Measurements from ENCODE around the gene SSH2. TPM values are rescaled to one million over a fixed set of nuclear protein-coding genes. Genes with fewer than 3 reads are reported as not detected.
"Not testable (repeated sequence)": the region's sequence is repeated elsewhere in the genome, so short reads cannot be mapped to it uniquely, and the experiment has no call there.

Gene SSH2, protein sequence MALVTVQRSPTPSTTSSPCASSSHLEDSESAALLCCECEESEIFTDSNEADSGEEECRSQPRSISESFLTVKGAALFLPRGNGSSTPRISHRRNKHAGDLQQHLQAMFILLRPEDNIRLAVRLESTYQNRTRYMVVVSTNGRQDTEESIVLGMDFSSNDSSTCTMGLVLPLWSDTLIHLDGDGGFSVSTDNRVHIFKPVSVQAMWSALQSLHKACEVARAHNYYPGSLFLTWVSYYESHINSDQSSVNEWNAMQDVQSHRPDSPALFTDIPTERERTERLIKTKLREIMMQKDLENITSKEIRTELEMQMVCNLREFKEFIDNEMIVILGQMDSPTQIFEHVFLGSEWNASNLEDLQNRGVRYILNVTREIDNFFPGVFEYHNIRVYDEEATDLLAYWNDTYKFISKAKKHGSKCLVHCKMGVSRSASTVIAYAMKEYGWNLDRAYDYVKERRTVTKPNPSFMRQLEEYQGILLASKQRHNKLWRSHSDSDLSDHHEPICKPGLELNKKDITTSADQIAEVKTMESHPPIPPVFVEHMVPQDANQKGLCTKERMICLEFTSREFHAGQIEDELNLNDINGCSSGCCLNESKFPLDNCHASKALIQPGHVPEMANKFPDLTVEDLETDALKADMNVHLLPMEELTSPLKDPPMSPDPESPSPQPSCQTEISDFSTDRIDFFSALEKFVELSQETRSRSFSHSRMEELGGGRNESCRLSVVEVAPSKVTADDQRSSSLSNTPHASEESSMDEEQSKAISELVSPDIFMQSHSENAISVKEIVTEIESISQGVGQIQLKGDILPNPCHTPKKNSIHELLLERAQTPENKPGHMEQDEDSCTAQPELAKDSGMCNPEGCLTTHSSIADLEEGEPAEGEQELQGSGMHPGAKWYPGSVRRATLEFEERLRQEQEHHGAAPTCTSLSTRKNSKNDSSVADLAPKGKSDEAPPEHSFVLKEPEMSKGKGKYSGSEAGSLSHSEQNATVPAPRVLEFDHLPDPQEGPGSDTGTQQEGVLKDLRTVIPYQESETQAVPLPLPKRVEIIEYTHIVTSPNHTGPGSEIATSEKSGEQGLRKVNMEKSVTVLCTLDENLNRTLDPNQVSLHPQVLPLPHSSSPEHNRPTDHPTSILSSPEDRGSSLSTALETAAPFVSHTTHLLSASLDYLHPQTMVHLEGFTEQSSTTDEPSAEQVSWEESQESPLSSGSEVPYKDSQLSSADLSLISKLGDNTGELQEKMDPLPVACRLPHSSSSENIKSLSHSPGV (N-terminal part only)
- total RNA-seq: 10 to 100 TPM; 74.5 to 77.0 TPM

DNA sequence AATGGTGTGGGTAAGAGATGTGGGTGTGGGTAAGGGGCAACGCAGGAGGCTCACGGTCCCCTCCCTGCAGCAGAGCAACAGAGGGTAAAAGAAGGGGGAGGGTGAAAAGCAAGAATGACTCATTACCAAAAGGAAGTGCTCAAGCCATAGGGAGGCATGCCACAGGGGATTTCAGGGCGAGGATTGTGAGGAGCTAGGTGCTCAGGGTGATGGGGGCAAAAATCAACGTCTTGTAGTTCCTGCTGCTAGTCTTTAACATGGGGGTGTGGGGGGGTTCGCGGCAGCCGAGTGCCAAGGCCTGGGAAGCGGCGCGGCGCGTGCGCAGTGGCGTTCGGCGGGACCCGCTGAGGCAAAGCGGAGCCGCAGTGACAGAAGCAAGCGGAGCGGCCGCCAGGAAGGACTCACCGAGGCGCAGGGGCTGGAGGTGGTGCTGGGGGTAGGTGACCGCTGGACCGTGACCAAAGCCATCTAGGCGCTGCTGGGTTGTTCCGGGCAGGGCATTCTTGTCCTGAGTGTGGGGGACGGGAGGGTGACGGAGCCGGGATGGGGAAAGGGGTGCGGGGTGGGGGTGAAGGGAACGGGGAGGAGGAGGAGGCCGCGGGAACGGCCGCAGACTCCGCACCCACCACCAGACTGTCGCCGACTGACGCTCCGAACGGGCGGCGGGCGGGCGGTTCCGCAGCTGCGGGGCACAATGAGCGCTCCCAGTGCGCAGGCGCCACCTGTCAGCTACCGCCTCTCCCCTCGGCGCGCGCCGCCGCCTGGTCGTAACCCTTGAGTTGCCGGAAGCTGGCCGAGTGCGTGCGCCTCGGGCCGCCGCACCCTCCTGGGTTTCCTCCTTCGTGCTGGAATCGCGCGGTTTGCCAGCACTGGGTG is at the start of gene SSH2:
Gene SSH2, minus strand, starts transcription at position 696 of the 876 bp plus-strand sequence. Its CDS starts 228 bp downstream, at position 468.
- DNase-seq (peak; percentile 90), ATAC-seq (ENCODE audit: low read depth) (peak; percentile 74)
- H3K9me3 Mint-ChIP-seq: no peaks in the 10 kb centered on the region
- no peaks in the 10 kb centered on the region for H3K27me3 Mint-ChIP-seq
- POLR2A ChIA-PET: interaction anchor here (0.6 to 3.3 kb wide), 11 partner anchors 38 to 314 kb away, joined by 3 to 42 read pairs (median 4); partner anchors contain the start of gene CORO6
- no peak within 1 kb of the TSS for H3K27ac Mint-ChIP-seq
- H3K4me3 Mint-ChIP-seq: no peak within 1 kb of the TSS
- peaks cover 13% of the 10 kb centered on the region for H3K36me3 Mint-ChIP-seq
- H3K4me1 Mint-ChIP-seq: peaks cover 13% of the 10 kb centered on the region

DNA sequence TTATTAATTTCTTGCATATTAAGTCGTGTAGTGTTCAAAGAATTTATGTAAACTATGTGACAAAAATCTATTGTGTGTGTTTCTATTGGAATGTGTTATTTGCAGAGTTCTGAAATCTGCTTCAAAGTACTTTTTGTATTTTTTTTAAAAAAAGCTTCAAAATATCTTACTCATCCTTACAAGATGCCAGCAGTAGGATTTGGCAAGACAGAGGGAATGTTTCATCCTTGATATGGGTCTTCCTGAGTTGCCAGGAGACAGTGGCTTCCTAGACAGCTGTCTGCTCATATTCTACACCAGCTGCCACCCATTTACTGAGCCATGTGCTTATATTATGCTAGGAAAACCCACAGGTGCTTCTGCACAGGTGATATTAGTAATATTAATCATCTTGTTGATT is 47.8 kb upstream of the SSH2 start:
- DNase-seq (no peak), ATAC-seq (ENCODE audit: low read depth) (no peak)
- POLR2A ChIA-PET: no interaction called here
- H3K27ac Mint-ChIP-seq: no peak overlapping the region
- H3K27me3 Mint-ChIP-seq: peaks cover 14% of the 10 kb centered on the region
- H3K9me3 Mint-ChIP-seq: no peaks in the 10 kb centered on the region
- no peaks in the 10 kb centered on the region for H3K4me1 Mint-ChIP-seq
- no peak overlapping the region for H3K4me3 Mint-ChIP-seq
- no peaks in the 10 kb centered on the region for H3K36me3 Mint-ChIP-seq

DNA sequence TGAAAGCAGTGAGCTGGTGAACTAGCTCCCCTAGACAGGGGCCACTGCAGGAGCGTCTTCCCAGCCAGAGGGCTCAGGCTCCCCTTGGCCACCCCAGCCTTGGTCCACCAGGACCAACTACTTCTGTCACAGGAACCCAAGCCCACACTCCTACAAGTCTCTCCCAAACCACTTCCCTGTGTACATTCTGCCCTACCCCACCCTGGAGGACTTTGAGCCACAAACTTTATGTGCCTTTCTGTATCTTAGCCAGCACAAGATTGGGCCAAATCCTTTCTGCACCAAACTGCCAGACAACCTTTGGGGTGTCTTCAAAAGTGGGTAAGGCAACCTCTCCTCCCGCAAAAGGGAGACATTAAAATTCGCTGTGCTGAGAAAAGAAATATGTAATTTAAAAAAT is 43.0 kb upstream of the SSH2 start:
- no peak overlapping the region for H3K4me3 Mint-ChIP-seq
- no peaks in the 10 kb centered on the region for H3K9me3 Mint-ChIP-seq
- ATAC-seq (ENCODE audit: low read depth): no peak
- H3K27ac Mint-ChIP-seq: no peak overlapping the region
- POLR2A ChIA-PET: no interaction called here
- H3K27me3 Mint-ChIP-seq: peaks cover 24% of the 10 kb centered on the region
- no peaks in the 10 kb centered on the region for H3K4me1 Mint-ChIP-seq
- no peaks in the 10 kb centered on the region for H3K36me3 Mint-ChIP-seq
- DNase-seq: no peak

DNA sequence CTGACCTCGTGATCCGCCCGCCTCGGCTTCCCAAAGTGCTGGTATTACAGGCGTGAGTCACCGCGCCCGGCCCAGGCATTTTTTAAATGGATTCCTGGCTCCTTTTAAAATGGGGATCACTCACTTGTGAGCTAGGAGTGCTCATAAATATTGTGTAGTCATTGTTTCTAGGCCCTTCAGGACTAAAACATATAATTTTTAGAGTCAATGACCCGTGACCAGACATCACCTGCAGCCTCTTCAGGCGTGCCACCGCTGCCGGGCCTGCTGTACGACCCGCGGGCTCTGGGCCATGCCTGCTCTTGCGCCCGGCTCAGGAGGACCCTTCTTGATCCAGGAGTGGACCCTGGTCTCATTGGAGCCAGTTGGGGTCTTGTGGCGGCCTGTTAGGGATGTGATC is 42.2 kb upstream of the SSH2 start:
- ATAC-seq (ENCODE audit: low read depth) (no peak), DNase-seq (no peak)
- Mint-ChIP-seq H3K36me3 (no peaks in the 10 kb centered on the region), H3K4me1 (no peaks in the 10 kb centered on the region), H3K27ac (no peak overlapping the region), H3K4me3 (no peak overlapping the region), H3K9me3 (no peaks in the 10 kb centered on the region), H3K27me3 (peaks cover 20% of the 10 kb centered on the region)
- POLR2A ChIA-PET: interaction anchor here (0.7 kb wide), 1 partner anchor 138 kb away, joined by 3 read pairs; no protein-coding TSS in a partner anchor

DNA sequence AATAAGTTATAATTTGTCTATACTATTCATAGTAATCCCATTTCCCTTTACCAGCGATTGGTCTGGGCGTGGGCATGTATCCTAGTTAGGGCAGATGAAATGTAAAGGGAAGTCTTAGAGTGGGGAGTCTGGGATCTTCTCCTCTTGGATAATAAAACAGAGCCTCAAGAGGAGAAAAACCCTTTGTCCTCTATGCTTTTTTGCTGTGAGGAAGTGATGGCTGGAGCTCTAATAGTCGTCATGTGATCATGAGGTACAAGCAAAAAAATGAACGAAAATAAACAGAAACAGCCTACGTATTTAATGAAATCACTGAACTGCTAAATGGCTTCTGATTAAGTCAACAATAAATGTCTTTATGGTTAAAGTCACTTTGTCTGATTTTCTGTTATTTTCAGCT is 38.2 kb upstream of the SSH2 start:
- no peak overlapping the region for H3K4me3 Mint-ChIP-seq
- no peaks in the 10 kb centered on the region for H3K4me1 Mint-ChIP-seq
- H3K36me3 Mint-ChIP-seq: no peaks in the 10 kb centered on the region
- no peak overlapping the region for H3K27ac Mint-ChIP-seq
- H3K9me3 Mint-ChIP-seq: peaks cover 3% of the 10 kb centered on the region
- peaks cover 16% of the 10 kb centered on the region for H3K27me3 Mint-ChIP-seq
- DNase-seq: no peak
- POLR2A ChIA-PET: no interaction called here
- no peak for ATAC-seq (ENCODE audit: low read depth)

DNA sequence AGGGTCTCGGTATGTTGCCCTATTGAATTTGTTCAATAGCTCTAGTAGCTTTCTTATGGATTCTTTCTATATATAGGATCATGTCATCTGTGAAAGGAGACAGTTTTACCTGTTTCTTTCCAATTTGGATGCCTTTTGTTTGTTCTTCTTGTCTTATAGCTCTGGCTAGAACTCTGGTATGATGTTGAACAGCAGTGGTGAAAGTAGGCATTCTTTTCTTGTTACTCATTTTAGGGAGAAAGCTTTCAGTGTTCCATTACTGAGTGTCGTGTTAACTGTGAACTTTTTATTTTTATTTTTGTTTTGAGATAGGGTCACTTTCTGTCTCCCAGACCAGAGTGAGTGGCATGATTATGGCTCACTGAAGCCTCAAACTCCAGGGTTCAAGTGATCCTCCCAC is 32.6 kb upstream of the SSH2 start:
- no peak overlapping the region for H3K27ac Mint-ChIP-seq
- no peak for ATAC-seq (ENCODE audit: low read depth)
- no peak overlapping the region for H3K4me3 Mint-ChIP-seq
- H3K36me3 Mint-ChIP-seq: no peaks in the 10 kb centered on the region
- peaks cover 10% of the 10 kb centered on the region for H3K27me3 Mint-ChIP-seq
- no peaks in the 10 kb centered on the region for H3K4me1 Mint-ChIP-seq
- POLR2A ChIA-PET: no interaction called here
- H3K9me3 Mint-ChIP-seq: peaks cover 3% of the 10 kb centered on the region
- no peak for DNase-seq

DNA sequence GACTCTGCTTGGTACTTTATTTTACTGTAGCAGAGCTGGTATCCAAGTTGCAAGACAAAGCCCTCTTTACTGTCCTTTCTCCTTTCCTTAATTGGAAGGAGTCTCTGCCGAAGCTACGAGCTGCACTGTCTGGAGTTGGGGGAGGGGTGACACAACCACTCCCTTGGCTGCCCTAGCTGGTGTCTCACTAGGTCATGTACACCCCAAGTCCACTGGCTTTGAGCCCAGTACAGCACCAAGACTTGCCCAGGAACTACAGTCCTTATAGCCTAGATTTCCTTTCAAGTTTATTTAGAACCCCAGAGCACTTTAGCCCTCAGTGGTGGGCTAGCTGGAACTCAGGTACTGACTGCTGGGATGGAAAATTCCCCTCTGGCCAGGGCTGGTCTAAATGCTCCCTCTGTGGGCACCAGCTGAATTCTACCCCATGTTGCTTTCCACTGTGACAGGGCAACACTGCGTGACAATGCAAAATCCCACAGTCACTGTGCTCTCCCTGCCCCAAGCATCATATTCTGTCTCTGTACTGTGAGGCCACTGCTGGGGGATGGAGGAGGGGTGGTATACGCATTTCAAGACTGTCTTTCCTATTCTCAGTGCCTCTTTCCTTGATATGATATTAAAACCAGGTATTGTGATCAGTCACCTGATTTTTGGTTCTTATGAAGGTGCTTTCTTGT is 29.8 kb upstream of the SSH2 start:
- H3K27ac Mint-ChIP-seq: no peak overlapping the region
- no peaks in the 10 kb centered on the region for H3K36me3 Mint-ChIP-seq
- peaks cover 8% of the 10 kb centered on the region for H3K27me3 Mint-ChIP-seq
- POLR2A ChIA-PET: no interaction called here
- no peak for ATAC-seq (ENCODE audit: low read depth)
- peaks cover 6% of the 10 kb centered on the region for H3K9me3 Mint-ChIP-seq
- no peak for DNase-seq
- H3K4me1 Mint-ChIP-seq: no peaks in the 10 kb centered on the region
- no peak overlapping the region for H3K4me3 Mint-ChIP-seq

DNA sequence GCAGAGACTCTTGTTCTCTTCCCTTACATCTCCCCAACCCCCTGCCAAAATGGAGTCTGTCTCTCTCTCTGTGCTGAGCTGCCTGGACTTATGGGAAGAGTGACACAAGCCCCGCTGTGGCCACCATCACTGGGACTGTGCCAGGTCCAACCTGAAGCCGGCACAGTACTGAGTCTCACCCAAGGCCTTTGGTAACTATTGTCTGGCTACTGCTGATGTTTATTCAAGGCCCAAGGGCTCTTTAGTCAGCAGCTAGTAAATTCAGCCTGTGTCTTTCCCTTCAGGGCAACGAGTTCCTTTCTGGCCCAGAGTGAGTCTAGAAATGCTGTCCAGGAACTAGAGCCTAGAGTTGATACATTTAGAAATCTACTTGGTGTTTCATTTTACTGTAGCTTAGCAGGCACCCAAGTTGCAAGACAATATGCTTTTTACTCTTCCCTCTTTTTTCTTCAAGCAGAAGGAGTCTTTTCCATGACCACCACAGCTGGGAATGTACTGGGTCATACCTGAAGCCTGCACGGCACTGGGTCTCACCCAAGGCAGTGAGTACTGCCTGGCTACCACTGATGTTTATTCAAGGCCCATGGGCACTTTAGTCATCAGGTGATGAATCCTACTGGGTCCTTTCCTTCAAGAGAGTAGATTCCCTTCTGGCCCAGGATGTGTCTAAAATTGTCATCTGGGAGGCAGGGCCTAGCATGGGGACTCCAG is 29.1 kb upstream of the SSH2 start:
- Mint-ChIP-seq H3K27ac (no peak overlapping the region), H3K4me3 (no peak overlapping the region), H3K9me3 (peaks cover 7% of the 10 kb centered on the region), H3K4me1 (no peaks in the 10 kb centered on the region), H3K36me3 (no peaks in the 10 kb centered on the region), H3K27me3 (peaks cover 6% of the 10 kb centered on the region)
- POLR2A ChIA-PET: no interaction called here
- ATAC-seq (ENCODE audit: low read depth) (no peak), DNase-seq (no peak)

DNA sequence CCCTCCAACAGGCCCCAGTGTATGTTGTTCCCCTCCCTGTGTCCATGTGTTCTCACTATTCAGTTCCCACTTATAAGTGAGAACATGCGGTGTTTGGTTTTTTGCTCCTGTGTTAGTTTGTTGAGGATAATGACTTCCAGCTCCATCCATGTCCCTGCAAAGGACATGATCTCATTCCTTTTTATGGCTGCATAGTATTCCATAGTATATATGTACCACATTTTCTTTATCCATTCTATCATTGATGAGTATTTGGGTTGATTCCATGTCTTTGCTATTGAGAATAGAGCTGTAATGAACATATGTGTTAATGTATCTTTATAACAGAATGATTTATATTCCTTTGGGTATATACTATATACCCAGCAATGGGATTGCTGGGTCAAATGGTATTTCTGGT is 27.5 kb upstream of the SSH2 start:
- POLR2A ChIA-PET, DNase-seq, H3K27ac Mint-ChIP-seq: not testable (repeated sequence)

DNA sequence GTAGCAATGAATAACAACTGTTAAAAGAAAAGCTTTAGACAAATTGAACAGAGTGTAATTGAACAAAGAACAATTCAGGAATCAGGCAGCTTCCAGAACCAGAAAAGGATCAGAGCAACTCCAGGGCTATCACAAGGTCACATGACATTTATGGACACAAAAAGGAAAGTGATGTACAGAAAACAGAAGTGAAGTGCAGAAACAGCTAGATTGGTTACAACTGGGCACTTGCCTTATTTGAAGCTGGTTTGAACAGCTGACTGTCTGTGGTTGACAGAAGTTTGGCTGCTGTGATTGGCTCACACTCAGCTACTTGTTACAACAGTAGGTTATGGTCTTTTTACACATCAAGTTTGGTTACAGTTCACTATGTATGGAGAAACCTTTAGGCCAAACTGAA is 26.2 kb upstream of the SSH2 start:
- Mint-ChIP-seq H3K4me3 (no peak overlapping the region), H3K27me3 (no peaks in the 10 kb centered on the region), H3K36me3 (peaks cover 5% of the 10 kb centered on the region), H3K27ac (no peak overlapping the region), H3K9me3 (peaks cover 13% of the 10 kb centered on the region), H3K4me1 (no peaks in the 10 kb centered on the region)
- POLR2A ChIA-PET: no interaction called here
- no peak for DNase-seq
- ATAC-seq (ENCODE audit: low read depth): no peak

More for the DNA sequence above, 27.5 kb upstream of the SSH2 start:
- not testable (repeated sequence) for ATAC-seq (ENCODE audit: low read depth); H3K27me3 Mint-ChIP-seq; H3K4me3 Mint-ChIP-seq; H3K4me1 Mint-ChIP-seq; H3K36me3 Mint-ChIP-seq
- H3K9me3 Mint-ChIP-seq: peaks cover 13% of the 10 kb centered on the region

DNA sequence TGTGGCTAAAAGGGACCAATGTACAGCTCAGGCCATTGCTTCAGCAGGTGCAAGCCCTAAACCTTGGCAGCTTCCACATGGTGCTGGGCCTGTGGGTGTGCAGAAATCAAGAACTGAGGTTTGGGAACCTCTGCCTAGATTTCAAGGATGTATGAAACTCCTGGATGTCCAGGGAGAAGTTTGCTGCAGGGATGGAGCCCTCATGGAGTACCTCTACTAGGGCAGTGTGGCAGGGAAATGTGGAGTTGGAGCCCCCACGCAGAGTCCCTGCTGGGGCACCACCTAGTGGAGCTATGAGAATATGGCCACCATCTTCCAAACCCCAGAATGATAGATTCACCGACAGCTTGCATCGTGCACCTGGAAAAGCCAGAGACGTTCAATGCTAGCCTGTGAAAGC is 24.4 kb upstream of the SSH2 start:
- Mint-ChIP-seq H3K36me3 (peaks cover 5% of the 10 kb centered on the region), H3K27me3 (no peaks in the 10 kb centered on the region), H3K27ac (no peak overlapping the region), H3K4me1 (no peaks in the 10 kb centered on the region), H3K9me3 (peaks cover 13% of the 10 kb centered on the region), H3K4me3 (no peak overlapping the region)
- ATAC-seq (ENCODE audit: low read depth) (no peak), DNase-seq (no peak)
- POLR2A ChIA-PET: no interaction called here

DNA sequence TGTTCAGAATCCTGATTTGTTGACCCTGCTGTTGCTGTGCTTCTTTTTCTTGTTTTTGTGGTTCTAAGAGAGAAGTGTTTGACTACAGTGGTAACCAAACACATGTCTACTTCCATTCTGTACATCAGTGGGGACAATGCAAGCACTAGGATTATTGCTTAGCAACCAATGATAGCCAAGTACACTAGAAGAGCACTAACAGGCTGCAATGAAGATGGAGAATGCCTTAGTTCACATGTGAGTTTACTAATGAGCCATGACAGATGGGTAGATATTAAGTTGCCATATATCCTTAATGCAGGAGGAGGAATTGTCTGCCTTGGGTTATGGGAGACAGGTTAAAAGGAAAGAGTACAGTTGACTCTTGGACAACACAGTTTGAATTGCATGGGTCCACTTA is 19.7 kb upstream of the SSH2 start:
- ATAC-seq (ENCODE audit: low read depth): no peak

More for the DNA sequence above, 19.7 kb upstream of the SSH2 start:
- H3K4me3 Mint-ChIP-seq: no peak overlapping the region
- no peak for DNase-seq
- peaks cover 5% of the 10 kb centered on the region for H3K36me3 Mint-ChIP-seq
- no peaks in the 10 kb centered on the region for H3K27me3 Mint-ChIP-seq
- POLR2A ChIA-PET: no interaction called here
- peaks cover 3% of the 10 kb centered on the region for H3K4me1 Mint-ChIP-seq
- H3K27ac Mint-ChIP-seq: no peak overlapping the region
- peaks cover 8% of the 10 kb centered on the region for H3K9me3 Mint-ChIP-seq

Data from activated naive CD8-positive, alpha-beta T cell treated with anti-CD3 and anti-CD28 coated beads, Interleukin-2, amount 10 ng/mL, durations not matched to agents 7 days and 5 days (primary cell).